Panc1 (cell line): ENCODE data around the gene BACE1.

Experiments used
- POLR2AphosphoS5 ChIP-seq: IDR thresholded peaks from 2 replicates; pipeline ENCODE4 v1.6.1; 2012; ENCODE audit warnings: mild to moderate bottlenecking, low read depth, low read length, moderate library complexity
- TF ChIP-seq, protein P1 (sequence below): fragments of 450-650 bp; IDR thresholded peaks from 2 replicates; pipeline ENCODE4 v1.5.1; 2017; ENCODE audit warnings: mild to moderate bottlenecking
- TF ChIP-seq, protein P2 (sequence below), 2 experiments: IDR thresholded peaks; 2 replicates each; pipeline ENCODE4 v1.6.1; 2011 to 2012; ENCODE audit warnings: low read depth in 2 of 2, control low read depth in 1 of 2, low read length in 1 of 2, mild to moderate bottlenecking in 1 of 2, moderate library complexity in 1 of 2; ENCODE audit not compliant: insufficient read depth in 1 of 2

DNA sequence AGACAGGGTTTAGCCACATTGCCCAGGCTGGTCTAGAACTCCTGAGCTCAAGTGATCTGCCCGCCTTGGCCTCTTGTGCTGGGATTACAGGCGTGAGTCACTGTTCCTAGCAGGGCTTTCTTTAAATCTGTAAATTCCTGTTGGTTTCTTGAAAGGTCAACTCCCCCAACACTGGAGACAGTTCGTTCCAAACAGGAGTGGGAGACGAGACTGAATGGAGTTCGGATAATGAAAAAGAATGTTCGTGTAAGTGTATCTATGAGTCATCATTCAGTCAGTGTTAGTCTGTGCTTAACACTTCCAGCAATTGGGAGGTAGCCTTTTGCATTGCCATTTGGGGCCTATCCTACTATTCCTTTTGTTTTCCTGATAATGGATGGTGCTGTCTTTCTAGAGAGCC, 34.9 kb downstream of the BACE1 start:
- TF ChIP-seq, protein P1, sequence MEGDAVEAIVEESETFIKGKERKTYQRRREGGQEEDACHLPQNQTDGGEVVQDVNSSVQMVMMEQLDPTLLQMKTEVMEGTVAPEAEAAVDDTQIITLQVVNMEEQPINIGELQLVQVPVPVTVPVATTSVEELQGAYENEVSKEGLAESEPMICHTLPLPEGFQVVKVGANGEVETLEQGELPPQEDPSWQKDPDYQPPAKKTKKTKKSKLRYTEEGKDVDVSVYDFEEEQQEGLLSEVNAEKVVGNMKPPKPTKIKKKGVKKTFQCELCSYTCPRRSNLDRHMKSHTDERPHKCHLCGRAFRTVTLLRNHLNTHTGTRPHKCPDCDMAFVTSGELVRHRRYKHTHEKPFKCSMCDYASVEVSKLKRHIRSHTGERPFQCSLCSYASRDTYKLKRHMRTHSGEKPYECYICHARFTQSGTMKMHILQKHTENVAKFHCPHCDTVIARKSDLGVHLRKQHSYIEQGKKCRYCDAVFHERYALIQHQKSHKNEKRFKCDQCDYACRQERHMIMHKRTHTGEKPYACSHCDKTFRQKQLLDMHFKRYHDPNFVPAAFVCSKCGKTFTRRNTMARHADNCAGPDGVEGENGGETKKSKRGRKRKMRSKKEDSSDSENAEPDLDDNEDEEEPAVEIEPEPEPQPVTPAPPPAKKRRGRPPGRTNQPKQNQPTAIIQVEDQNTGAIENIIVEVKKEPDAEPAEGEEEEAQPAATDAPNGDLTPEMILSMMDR = no peak
- TF ChIP-seq POLR2AphosphoS5 = no peak
- TF ChIP-seq, protein P2, sequence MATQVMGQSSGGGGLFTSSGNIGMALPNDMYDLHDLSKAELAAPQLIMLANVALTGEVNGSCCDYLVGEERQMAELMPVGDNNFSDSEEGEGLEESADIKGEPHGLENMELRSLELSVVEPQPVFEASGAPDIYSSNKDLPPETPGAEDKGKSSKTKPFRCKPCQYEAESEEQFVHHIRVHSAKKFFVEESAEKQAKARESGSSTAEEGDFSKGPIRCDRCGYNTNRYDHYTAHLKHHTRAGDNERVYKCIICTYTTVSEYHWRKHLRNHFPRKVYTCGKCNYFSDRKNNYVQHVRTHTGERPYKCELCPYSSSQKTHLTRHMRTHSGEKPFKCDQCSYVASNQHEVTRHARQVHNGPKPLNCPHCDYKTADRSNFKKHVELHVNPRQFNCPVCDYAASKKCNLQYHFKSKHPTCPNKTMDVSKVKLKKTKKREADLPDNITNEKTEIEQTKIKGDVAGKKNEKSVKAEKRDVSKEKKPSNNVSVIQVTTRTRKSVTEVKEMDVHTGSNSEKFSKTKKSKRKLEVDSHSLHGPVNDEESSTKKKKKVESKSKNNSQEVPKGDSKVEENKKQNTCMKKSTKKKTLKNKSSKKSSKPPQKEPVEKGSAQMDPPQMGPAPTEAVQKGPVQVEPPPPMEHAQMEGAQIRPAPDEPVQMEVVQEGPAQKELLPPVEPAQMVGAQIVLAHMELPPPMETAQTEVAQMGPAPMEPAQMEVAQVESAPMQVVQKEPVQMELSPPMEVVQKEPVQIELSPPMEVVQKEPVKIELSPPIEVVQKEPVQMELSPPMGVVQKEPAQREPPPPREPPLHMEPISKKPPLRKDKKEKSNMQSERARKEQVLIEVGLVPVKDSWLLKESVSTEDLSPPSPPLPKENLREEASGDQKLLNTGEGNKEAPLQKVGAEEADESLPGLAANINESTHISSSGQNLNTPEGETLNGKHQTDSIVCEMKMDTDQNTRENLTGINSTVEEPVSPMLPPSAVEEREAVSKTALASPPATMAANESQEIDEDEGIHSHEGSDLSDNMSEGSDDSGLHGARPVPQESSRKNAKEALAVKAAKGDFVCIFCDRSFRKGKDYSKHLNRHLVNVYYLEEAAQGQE (IDR thresholded peaks at IDR 0.05; ENCODE audit: insufficient read depth in 1 of 2, low read depth in 2 of 2, low read length in 1 of 2) = no peak
